Measurements from ENCODE around the gene NSUN2.

DNA sequence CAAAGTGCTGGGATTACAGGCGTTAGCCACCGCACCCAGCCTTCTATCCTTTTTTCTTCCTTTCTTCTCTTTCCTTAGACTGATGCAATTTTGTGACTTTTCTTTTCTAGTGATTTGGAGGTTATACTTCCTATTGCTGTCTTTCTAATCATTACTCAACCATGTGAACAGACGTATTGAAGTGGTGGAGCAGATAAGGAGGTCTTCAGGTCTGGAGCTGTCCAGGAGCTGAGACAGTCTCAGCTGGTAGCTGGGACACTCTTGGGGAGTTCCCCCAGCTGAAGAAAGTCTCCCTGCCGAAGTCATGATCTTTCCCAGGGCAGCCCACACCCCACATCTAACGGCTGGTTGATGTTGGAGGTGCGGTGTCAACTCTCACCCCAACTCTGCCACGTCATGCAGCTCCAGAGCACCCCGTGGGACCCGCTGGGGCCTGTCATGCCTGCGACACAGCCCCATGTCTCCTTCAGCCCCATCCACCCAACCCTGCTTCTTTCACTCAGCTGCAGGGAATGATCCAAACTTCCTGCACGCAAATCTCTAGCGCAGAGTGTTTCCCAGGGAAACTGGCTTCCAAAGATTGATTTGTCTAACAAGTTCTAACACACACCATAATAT, 41.1 kb downstream of the NSUN2 start:
- TF ChIP-seq, protein P1, sequence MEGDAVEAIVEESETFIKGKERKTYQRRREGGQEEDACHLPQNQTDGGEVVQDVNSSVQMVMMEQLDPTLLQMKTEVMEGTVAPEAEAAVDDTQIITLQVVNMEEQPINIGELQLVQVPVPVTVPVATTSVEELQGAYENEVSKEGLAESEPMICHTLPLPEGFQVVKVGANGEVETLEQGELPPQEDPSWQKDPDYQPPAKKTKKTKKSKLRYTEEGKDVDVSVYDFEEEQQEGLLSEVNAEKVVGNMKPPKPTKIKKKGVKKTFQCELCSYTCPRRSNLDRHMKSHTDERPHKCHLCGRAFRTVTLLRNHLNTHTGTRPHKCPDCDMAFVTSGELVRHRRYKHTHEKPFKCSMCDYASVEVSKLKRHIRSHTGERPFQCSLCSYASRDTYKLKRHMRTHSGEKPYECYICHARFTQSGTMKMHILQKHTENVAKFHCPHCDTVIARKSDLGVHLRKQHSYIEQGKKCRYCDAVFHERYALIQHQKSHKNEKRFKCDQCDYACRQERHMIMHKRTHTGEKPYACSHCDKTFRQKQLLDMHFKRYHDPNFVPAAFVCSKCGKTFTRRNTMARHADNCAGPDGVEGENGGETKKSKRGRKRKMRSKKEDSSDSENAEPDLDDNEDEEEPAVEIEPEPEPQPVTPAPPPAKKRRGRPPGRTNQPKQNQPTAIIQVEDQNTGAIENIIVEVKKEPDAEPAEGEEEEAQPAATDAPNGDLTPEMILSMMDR (conservative IDR thresholded peaks at IDR 0.05 in 1 of 2, IDR thresholded peaks at IDR 0.05 in 1 of 2; ENCODE audit: extremely low read depth in 1 of 2, insufficient read depth in 1 of 2, low read depth in 1 of 2, low read length in 2 of 2), result no peak
- TF ChIP-seq EZH2 (IDR thresholded peaks at IDR 0.05; ENCODE audit: borderline replicate concordance, low read length), result no peak

Measured in mammary epithelial cell (primary cell).